SK-N-MC (cell line): ENCODE results near the gene CDH23.

Source experiments
- EZH2 ChIP-seq: fragments of 200-600 bp; sonication (generic); IDR thresholded peaks from one replicate; pipeline ENCODE4 v1.6.1; 2017; ENCODE audit warnings: antibody characterized with exemption
- FOXP2 ChIP-seq: optimal IDR thresholded peaks from 2 replicates; pipeline ENCODE3; 2011; ENCODE audit warnings: mild to moderate bottlenecking, moderate library complexity; ENCODE audit not compliant: insufficient read depth; ENCODE audit errors: extremely low read length, control extremely low read depth
- POLR2AphosphoS5 ChIP-seq: IDR thresholded peaks from 2 replicates; pipeline ENCODE4 v1.6.1; 2012; ENCODE audit warnings: mild to moderate bottlenecking, low read depth, low read length, borderline replicate concordance

- TF ChIP-seq EZH2 (no peak), POLR2AphosphoS5 (no peak), FOXP2 (no peak)
These were observed 142.9 kb downstream of the CDH23 start for GRCh38 chr10:71539442-71540118.
